ENCODE results near the gene GHR.

Gene GHR

GRCh38 chr5:42587096-42587723 lies 164.0 kb downstream of the GHR start:
- no peak for DNase-seq
- in situ Hi-C loops (cut with MboI; ENCODE audit: low pct_unique_long_range_greater_than_20kb, low sequenced_read_pairs), result no loop called here

GRCh38 chr5:42590566-42590965 lies 167.3 kb downstream of the GHR start:
- no peak for DNase-seq
- in situ Hi-C loops (cut with MboI; ENCODE audit: low pct_unique_long_range_greater_than_20kb, low sequenced_read_pairs), result no loop called here

- DNase-seq, result no peak
- in situ Hi-C loops (cut with MboI; ENCODE audit: low pct_unique_long_range_greater_than_20kb, low sequenced_read_pairs), result no loop called here
These were observed 167.8 kb downstream of the GHR start for GRCh38 chr5:42591015-42591414.

GRCh38 chr5:42592401-42593140 lies 169.3 kb downstream of the GHR start:
- in situ Hi-C loops (cut with MboI; ENCODE audit: low pct_unique_long_range_greater_than_20kb, low sequenced_read_pairs), result no loop called here
- no peak for DNase-seq

GRCh38 chr5:42593591-42593990 lies 170.4 kb downstream of the GHR start:
- DNase-seq, result no peak
- in situ Hi-C loops (cut with MboI; ENCODE audit: low pct_unique_long_range_greater_than_20kb, low sequenced_read_pairs), result no loop called here

GRCh38 chr5:42595597-42595996 lies 172.4 kb downstream of the GHR start:
- in situ Hi-C loops (cut with MboI; ENCODE audit: low pct_unique_long_range_greater_than_20kb, low sequenced_read_pairs), result no loop called here
- DNase-seq, result no peak

- in situ Hi-C loops (cut with MboI; ENCODE audit: low pct_unique_long_range_greater_than_20kb, low sequenced_read_pairs), result no loop called here
- DNase-seq, result no peak
These were observed 173.6 kb downstream of the GHR start for GRCh38 chr5:42596817-42597216.

GRCh38 chr5:42597318-42597937 lies 174.2 kb downstream of the GHR start:
- in situ Hi-C loops (cut with MboI; ENCODE audit: low pct_unique_long_range_greater_than_20kb, low sequenced_read_pairs), result no loop called here

GRCh38 chr5:42598311-42598710 lies 175.1 kb downstream of the GHR start:
- no peak for DNase-seq
- in situ Hi-C loops (cut with MboI; ENCODE audit: low pct_unique_long_range_greater_than_20kb, low sequenced_read_pairs), result no loop called here

More at GRCh38 chr5:42597318-42597937, 174.2 kb downstream of the GHR start:
- no peak for DNase-seq

GRCh38 chr5:42599106-42599505 lies 175.9 kb downstream of the GHR start:
- DNase-seq, result no peak
- in situ Hi-C loops (cut with MboI; ENCODE audit: low pct_unique_long_range_greater_than_20kb, low sequenced_read_pairs), result no loop called here

- in situ Hi-C loops (cut with MboI; ENCODE audit: low pct_unique_long_range_greater_than_20kb, low sequenced_read_pairs), result no loop called here
- no peak for DNase-seq
These were observed 177.2 kb downstream of the GHR start for GRCh38 chr5:42600441-42600840.

GRCh38 chr5:42604171-42604711 lies 181.0 kb downstream of the GHR start:
- DNase-seq, result no peak
- in situ Hi-C loops (cut with MboI; ENCODE audit: low pct_unique_long_range_greater_than_20kb, low sequenced_read_pairs), result no loop called here

- in situ Hi-C loops (cut with MboI; ENCODE audit: low pct_unique_long_range_greater_than_20kb, low sequenced_read_pairs), result no loop called here
- no peak for DNase-seq
These were observed 182.3 kb downstream of the GHR start for GRCh38 chr5:42605490-42605889.

GRCh38 chr5:42606464-42606869 lies 183.2 kb downstream of the GHR start:
- no peak for DNase-seq
- in situ Hi-C loops (cut with MboI; ENCODE audit: low pct_unique_long_range_greater_than_20kb, low sequenced_read_pairs), result no loop called here

GRCh38 chr5:42611437-42611836 lies 188.2 kb downstream of the GHR start:
- in situ Hi-C loops (cut with MboI; ENCODE audit: low pct_unique_long_range_greater_than_20kb, low sequenced_read_pairs), result no loop called here
- no peak for DNase-seq

- in situ Hi-C loops (cut with MboI; ENCODE audit: low pct_unique_long_range_greater_than_20kb, low sequenced_read_pairs), result no loop called here
- DNase-seq, result no peak
These were observed 189.6 kb downstream of the GHR start for GRCh38 chr5:42612750-42613366.

- in situ Hi-C loops (cut with MboI; ENCODE audit: low pct_unique_long_range_greater_than_20kb, low sequenced_read_pairs), result no loop called here
- DNase-seq, result no peak
These were observed 191.3 kb downstream of the GHR start for GRCh38 chr5:42614509-42614908.

- DNase-seq, result no peak
- in situ Hi-C loops (cut with MboI; ENCODE audit: low pct_unique_long_range_greater_than_20kb, low sequenced_read_pairs), result no loop called here
These were observed 197.5 kb downstream of the GHR start for GRCh38 chr5:42620579-42621216.

GRCh38 chr5:42621242-42621641 lies 198.0 kb downstream of the GHR start:
- DNase-seq, result no peak
- in situ Hi-C loops (cut with MboI; ENCODE audit: low pct_unique_long_range_greater_than_20kb, low sequenced_read_pairs), result no loop called here
